Iris pigment epithelial cell (primary cell): ENCODE data around the gene ZNF22.
"Not testable (repeated sequence)": the region's sequence is repeated elsewhere in the genome, so short reads cannot be mapped to it uniquely, and the experiment has no call there.

ENCODE experiments used
- DNase-seq: peaks from one replicate; pipeline ENCODE4 v3.0.0-alpha.2; 2011; ENCODE audit warnings: low read depth

Gene ZNF22

DNA sequence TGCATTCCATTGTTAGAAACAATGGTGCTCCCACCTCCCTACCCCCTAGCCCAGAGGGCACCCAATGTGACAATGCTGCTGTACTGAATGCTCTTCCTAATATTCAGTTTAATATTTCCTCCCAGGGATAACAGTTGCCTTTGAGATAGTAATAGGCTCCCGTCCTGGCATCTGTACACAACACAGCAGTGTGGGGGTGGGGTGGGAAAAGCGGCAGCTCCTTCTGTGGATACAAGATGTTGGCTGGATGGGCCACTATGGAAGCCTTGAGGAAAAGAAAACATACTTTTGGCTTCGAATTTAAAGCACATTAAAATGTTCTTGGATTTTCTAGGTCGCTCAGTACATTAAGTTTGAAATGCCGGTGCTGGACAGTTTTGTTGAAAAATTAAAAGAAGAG, 9.2 kb upstream of the ZNF22 start:
- DNase-seq, result no peak

GRCh38 chr10:44992070-44992731, 8.5 kb upstream of the ZNF22 start:
- no peak for DNase-seq

DNA sequence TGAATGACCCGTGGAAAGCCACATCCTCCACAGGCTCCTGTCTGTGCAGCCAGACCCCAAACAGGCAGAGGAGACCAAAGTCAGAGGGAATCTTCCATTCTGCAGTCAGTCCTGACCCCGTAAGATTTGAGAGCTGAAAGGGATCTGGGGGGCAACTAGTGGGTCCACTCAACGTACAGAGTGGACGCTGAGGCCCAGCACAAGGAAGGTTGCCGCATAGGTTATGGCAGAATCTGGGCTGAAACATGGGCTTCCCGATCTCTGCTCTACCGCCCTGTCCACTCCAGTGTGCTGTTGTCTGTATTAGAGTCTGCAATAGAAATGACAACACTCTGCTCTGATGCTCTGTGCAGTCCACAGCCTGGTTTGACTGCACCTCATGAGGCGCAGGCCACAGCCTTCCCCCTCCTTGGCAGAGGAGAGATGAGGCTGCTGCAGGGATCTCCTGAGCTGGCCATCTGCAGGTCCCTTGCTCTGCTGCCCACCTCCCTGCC, 7.9 kb upstream of the ZNF22 start:
- DNase-seq, result no peak

DNA sequence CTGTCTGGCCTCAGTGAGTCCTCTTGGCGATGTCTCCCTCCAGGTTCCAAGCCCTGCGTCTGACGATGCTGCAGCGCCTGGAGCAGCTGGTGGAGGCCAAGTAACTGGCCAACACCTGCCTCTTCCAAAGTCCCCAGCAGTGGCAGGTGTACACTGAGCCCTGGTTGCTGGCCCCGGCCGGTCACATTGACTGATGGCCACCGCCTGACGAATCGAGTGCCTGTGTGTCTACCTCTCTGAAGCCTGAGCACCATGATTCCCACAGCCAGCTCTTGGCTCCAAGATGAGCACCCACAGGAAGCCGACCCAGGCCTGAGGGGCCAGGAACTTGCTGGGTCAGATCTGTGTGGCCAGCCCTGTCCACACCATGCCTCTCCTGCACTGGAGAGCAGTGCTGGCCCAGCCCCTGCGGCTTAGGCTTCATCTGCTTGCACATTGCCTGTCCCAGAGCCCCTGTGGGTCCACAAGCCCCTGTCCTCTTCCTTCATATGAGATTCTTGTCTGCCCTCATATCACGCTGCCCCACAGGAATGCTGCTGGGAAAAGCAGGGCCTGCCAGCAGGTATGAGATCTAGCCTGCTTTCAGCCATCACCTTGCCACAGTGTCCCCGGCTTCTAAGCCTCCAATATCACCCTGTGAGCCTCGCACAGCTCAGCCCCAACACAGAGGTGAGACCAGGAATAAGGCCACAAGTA, 7.3 kb upstream of the ZNF22 start:
- DNase-seq, result no peak

- DNase-seq, result peak; percentile 88
Measured at GRCh38 chr10:44993922-44994751, 6.6 kb upstream of the ZNF22 start.

GRCh38 chr10:44994752-44995530, 5.8 kb upstream of the ZNF22 start:
- no peak for DNase-seq

DNA sequence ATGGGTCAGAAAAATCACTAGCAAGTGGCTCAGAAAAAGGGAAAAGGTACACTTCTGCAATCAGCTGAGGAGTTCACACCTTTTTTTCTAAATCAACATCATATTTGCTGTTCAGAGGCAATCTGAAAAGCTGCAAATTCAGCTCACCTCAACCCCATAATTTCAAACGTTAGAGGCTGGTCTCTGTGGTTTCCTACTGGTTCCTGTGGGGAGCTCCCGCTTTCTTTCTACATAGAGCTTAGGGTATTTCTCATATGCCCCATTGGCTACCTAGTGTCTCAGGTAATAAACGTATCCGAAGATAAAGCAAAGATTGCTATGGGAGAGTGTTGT, 5.2 kb upstream of the ZNF22 start:
- DNase-seq, result no peak

GRCh38 chr10:44995914-44996669, 4.6 kb upstream of the ZNF22 start:
- DNase-seq, result peak; percentile 90

GRCh38 chr10:44997105-44997748, 3.5 kb upstream of the ZNF22 start:
- no peak for DNase-seq

DNA sequence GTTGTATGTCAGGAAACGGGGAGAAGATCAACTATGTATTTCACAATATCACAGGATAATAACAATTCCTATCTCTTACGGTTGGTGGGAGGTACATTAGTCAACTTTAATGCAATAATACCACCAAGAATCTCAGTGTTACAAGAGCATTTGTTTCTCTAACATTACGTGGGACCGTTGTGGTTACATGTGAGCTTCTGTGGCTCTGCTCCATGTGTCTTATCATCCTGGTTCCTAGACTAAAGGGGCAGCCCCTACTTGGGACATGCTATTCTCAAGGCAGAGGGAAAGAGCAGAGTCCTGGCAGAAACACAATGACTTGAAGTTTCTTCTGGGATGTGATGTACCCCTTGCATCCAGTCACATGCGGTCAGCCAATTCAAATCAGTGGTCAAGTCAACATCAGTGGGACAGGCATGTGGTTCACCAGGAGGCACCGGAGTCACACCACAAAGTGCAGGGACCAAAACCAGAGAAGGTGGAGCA, 2.5 kb upstream of the ZNF22 start:
- DNase-seq, result peak; percentile 95

GRCh38 chr10:45000138-45000751, 478 bp upstream of the ZNF22 start:
- DNase-seq, result peak; percentile 86

GRCh38 chr10:45001381-45002148, 842 bp downstream of the ZNF22 start:
- DNase-seq, result peak; percentile 86

GRCh38 chr10:45003432-45004000, 2.8 kb downstream of the ZNF22 start:
- DNase-seq, result no peak

DNA sequence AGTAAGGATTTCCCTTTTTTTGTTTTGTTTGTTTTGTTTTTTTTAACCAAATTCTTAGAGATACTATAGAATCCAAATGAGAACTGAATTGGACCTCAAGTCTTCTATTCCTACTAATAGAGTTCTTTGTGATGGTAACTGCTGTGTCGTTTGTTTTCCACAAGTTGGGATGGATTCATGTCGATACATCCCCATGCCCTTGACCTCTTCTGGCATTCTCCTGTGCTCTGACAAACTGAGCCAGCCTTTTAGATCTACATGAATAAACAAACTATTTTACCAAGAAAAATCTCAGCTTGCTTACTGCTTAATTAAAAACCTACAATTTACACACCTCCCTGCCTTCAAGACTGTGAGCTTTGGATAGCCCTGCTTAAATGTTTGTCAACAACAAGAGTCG, 3.9 kb downstream of the ZNF22 start:
- DNase-seq, result no peak

GRCh38 chr10:45005284-45005683, 4.6 kb downstream of the ZNF22 start:
- no peak for DNase-seq

GRCh38 chr10:45006276-45007030, 5.7 kb downstream of the ZNF22 start:
- DNase-seq, result no peak

DNA sequence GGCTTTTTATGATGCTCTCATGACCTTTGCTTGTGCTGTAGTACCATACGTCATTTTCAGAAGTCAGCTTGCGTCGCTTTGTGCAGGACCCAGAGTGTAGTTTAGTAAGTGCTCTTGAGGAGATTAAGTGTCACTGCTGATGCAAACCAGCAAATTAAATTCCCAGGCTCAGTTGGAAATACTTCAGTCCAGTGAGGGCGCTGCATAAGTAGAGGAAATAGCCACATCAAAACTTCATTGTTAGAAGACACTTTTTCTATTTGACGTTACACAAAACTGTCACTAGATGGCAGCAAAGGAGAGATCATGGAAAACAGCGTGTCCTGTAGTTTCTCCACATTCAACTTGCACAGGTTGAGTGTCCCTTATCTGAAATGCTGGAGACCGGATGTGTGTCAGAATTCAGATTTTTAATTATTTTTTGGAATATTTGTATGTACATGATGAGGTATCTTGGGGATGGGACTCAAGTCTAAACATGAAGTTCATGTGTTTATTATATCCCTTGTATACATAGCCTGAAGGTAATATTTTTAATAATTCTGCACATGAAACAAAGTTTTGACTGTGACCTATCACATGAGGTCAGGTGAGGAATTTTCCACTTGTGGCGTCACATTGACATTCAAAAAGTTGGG, 7.9 kb downstream of the ZNF22 start:
- peak; percentile 89 for DNase-seq

DNA sequence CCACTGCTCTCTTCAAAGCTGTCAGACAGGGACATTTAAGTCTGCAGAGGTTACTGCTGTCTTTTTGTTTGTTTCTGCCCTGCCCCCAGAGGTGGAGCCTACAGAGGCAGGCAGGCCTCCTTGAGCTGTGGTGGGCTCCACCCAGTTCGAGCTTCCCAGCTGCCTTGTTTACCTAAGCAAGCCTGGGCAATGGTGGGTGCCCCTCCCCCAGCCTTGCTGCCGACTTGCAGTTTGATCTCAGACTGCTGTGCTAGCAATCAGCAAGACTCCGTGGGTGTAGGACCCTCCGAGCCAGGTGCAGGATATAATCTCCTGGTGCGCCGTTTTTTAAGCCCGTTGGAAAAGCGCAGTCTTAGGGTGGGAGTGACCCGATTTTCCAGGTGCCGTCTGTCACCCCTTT, 13.8 kb downstream of the ZNF22 start:
- not testable (repeated sequence) for DNase-seq
